Heart right ventricle (tissue), 16 donors: Measurements from ENCODE around the gene ZNF576. TPM values are rescaled to one million over a fixed set of nuclear protein-coding genes. Genes with fewer than 3 reads are reported as not detected.

Source experiments
- ATAC-seq, 8 donors: fragments of 200-7000 bp; cut with Tn5 transposase; one replicate each; pipeline ENCODE4 v1.9.1; 2020; ENCODE audit warnings: mild to moderate bottlenecking in 8 of 8, moderate library complexity in 8 of 8, moderate number of reproducible peaks in 1 of 8
- DNase-seq, 2 donors: peaks; one replicate each; pipeline ENCODE4 v3.0.0-alpha.2; 2020
- H3K27ac ChIP-seq, 10 donors: fragments of 200-600 bp; sonication (generic) in 2 of 10; one replicate each; pipeline versions ENCODE4 v1.5.0 to v1.8.0; 2020 to 2022; ENCODE audit warnings: mild to moderate bottlenecking in 3 of 10
- H3K27me3 ChIP-seq, 7 donors: fragments of 200-600 bp; one replicate each; pipeline ENCODE4 v1.8.0; 2021 to 2022; ENCODE audit warnings: mild to moderate bottlenecking in 2 of 7
- H3K36me3 ChIP-seq, 9 donors: fragments of 200-600 bp; sonication (generic) in 1 of 9; one replicate each; pipeline versions ENCODE4 v1.5.0 to v1.8.0; 2020 to 2022; ENCODE audit warnings: mild to moderate bottlenecking in 2 of 9
- H3K4me1 ChIP-seq, 9 donors: fragments of 200-600 bp; sonication (generic) in 1 of 9; one replicate each; pipeline versions ENCODE4 v1.5.0 to v1.8.0; 2020 to 2022; ENCODE audit warnings: mild to moderate bottlenecking in 4 of 9
- H3K4me3 ChIP-seq, 10 donors: fragments of 200-600 bp; sonication (generic) in 2 of 10; one replicate each; pipeline versions ENCODE4 v1.5.0 to v1.8.0; 2020 to 2022; ENCODE audit warnings: mild to moderate bottlenecking in 7 of 10, moderate library complexity in 2 of 10
- H3K9me3 ChIP-seq, 11 donors: fragments of 200-600 bp in 10 of 11; sonication (generic) in 2 of 11; one replicate each; pipeline versions ENCODE4 v1.5.0 to v1.8.0; 2013 to 2022; ENCODE audit warnings: mild to moderate bottlenecking in 2 of 11, control low read depth in 1 of 11, moderate library complexity in 1 of 11
- CTCF ChIP-seq, 9 donors: fragments of 200-600 bp; sonication (generic) in 2 of 9; IDR thresholded peaks; one replicate each; pipeline versions ENCODE4 v1.5.0 to v1.8.0; 2021 to 2022; ENCODE audit warnings: antibody characterized with exemption in 9 of 9, mild to moderate bottlenecking in 5 of 9, moderate library complexity in 1 of 9
- WGBS, 2 donors: extraction: QIAGEN DNeasy Blood & Tissue Kit; methylation state at CpG; one replicate each; pipeline ENCODE4 v1.1.7; 2013; ENCODE audit warnings: inconsistent platforms in 1 of 2; 5-methylcytosine and 5-hydroxymethylcytosine counted together
- intact Hi-C, 10 donors: fragments of 100-400 bp; cut with DNase I; formaldehyde crosslinking; loops; one replicate each; pipeline versions ENCODE4 v1.11.1 to v1.14.2; 2022
- polyA plus RNA-seq, 2 donors: library from polyadenylated mRNA; stranded (reverse); fragments of 200-250 nt; gene quantifications; one replicate each; pipeline ENCODE4 v1.2.3, GENCODE V29; 2013
- total RNA-seq, 10 donors: library from RNA; stranded (reverse); fragmentation: NEBNext Ultra II Directional in 3 of 10; extraction: Animal tissue kit (Norgen Biotek cat#: 25700) in 3 of 10; gene quantifications; one replicate each; pipeline versions ENCODE4 v1.2.1 to v1.2.4, GENCODE V29; 2021 to 2023
- donor health status: Arrhythmogenic right ventricular cardiomyopathy.
- donor health status: ischemic (EF 13 %, LVEDD 7.1; RV severe dilation, severe dysfunction).
- donor health status: healthy with polysubstance abuse.
- donor health status: DM: no; HTN: yes; CAD: no.
- donor health status: DM: no; HTN: no; CAD: no.
- donor health status: ischemic (EF 25% LVEDD 6.9; RV normal size, moderate dysfunction).
- donor health status: ischemic (EF 25% LVEDD 5.7; RV mildly dilated, moderate dysfunction).
- donor health status: healthy.
- donor health status: DM: yes; HTN: yes; CAD: no.
- donor health status: Ischemic cardiomyopathy.
- donor health status: ischemic (EF 35%, LVEDD 5.7; RV mildly dilated, moderate dysfunction).
- donor health status: nonischemic (EF 11% LVEDD 7.7; RV severe dilation, severe dysfunction).
- donor health status: DM: yes; HTN: yes; CAD: no.
- donor health status: PGD.
- donor health status: ischemic (EF 29% LVEDD 5.4; RV normal size, mild dysfunction).
- donor health status: nonischemic (EF 23%, LVEDD 6.1; RV moderate dilation, normal function).

The ZNF576 gene
- total and polyA plus RNA-seq, 12 donors: 6.7 to 20.9 (median 12.7) TPM

DNA sequence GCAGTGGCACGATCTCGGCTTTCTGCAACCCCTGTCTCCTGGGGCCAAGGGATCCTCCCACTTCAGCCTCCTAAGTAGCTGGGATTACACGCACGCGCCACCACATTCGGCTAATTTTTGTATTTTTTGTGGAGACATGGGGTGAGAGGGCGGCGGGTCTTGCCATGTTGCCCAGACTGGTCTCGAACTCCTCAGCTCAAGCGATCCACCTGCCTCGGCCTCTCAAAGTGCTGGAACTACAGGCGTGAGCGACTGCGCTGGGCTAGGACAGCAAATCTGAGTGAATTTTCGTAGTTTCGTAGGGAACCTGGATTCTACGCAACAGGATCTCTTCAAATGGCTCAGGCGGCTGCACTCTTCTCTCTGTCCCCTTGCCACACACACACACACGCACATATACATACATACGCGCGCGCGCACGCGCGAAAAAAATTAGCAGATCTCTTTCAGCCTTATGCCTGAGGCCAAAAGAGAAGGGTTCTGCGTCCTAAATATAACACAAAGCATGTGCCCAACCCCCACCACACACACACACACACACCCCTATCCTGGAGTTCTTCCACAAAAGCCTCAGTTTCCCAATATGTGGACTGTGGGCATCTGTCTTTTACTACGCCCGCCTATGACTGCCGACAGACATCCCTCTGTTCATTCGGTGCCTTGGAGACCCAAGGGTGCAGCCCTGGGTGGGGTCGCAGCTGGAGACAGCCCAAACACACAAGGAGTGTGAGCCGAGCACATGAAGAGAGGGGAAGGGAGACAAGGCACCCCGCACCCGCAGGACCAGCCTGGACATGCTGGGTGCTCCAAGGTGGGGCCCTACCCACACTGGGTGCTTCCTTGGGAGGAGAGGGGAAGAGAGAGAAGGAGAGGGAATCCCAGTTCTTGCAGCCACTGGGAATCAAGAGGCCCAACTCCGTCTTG, 20.2 kb upstream of the ZNF576 start:
- DNase-seq (no peak), ATAC-seq (peak in 2 of 8 donors; percentile 2 to 6)
- no peaks in the 10 kb centered on the region for H3K9me3 ChIP-seq
- no peak for TF ChIP-seq CTCF (IDR thresholded peaks at IDR 0.05)
- H3K4me3 ChIP-seq: peak overlapping the region in 9 of 10 donors; percentile 56 to 93 (median 77)
- peaks cover 5 to 36% (median 16%) of the 10 kb centered on the region in 9 donors for H3K4me1 ChIP-seq
- peaks cover 0 to 28% (median 0%) of the 10 kb centered on the region in 9 donors for H3K36me3 ChIP-seq
- WGBS, 2 donors: 58 to 68% methylated on average over 37 of the region's 37 CpGs
- H3K27me3 ChIP-seq: no peaks in the 10 kb centered on the region
- H3K27ac ChIP-seq: peak overlapping the region in 6 of 10 donors; percentile 45 to 90 (median 78)
- intact Hi-C loops: loop anchor here in 5 of 10 donors (1.0 to 2.0 kb wide), 2 partner anchors 17 to 20 kb away; partner anchors contain the start of genes IRGQ (in 4 of the 5) and ZNF576 (in 4 of the 5)

DNA sequence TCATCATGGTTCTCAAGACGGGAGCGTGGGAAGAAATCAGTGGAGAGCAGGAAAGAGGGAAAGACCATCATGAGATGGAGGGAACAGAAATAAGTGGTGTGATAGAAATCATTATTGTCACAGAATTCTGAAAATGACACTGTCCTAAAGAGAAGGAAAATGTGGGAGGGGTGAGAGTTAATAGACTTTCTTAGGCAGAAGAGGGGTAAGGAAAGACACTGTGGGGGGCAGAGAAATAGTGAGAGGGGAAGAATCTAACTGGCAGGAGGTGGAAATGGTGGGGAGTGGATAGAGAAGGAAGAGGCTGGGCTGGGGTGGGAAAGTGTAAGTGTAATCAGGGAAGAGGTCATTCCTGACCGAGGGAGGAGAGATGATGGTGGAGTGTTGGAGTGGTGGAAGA, 17.6 kb upstream of the ZNF576 start:
- WGBS, 2 donors: 78 to 87% methylated on average over 3 of the region's 3 CpGs
- no peak overlapping the region for H3K4me3 ChIP-seq
- DNase-seq (no peak), ATAC-seq (no peak)
- H3K4me1 ChIP-seq: peaks cover 5 to 42% (median 21%) of the 10 kb centered on the region in 9 donors
- intact Hi-C loops: no loop called here
- peaks cover 0 to 5% (median 0%) of the 10 kb centered on the region in 9 donors for H3K36me3 ChIP-seq
- H3K9me3 ChIP-seq: no peaks in the 10 kb centered on the region
- no peak overlapping the region for H3K27ac ChIP-seq
- TF ChIP-seq CTCF (IDR thresholded peaks at IDR 0.05): no peak
- no peaks in the 10 kb centered on the region for H3K27me3 ChIP-seq

DNA sequence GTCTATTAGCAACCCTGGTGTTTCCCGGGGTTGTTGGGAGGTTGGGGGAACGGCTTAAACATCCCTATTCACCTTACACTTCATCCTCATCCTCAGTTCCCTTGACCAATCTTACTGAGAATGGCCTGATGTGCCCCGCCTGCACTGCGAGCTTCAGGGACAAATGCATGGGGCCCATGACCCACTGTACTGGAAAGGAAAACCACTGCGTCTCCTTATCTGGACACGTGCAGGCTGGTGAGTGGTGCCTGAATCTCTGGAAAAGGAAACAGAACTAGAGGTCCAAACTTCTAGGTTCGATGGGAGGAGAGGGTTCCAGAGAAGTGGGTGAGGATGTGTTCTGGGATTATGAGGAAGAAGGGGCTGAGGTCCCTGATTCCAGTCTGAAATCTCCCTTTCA, 14.9 kb upstream of the ZNF576 start:
- DNase-seq (no peak), ATAC-seq (no peak)
- intact Hi-C loops: no loop called here
- Histone ChIP-seq H3K27me3 (no peaks in the 10 kb centered on the region), H3K4me3 (peak overlapping the region in 7 of 10 donors; percentile 35 to 65 (median 58)), H3K9me3 (no peaks in the 10 kb centered on the region), H3K36me3 (peaks cover 0 to 17% (median 0%) of the 10 kb centered on the region in 9 donors), H3K27ac (peak overlapping the region in 5 of 10 donors; percentile 41 to 85 (median 74)), H3K4me1 (peaks cover 0 to 29% (median 8%) of the 10 kb centered on the region in 9 donors)
- WGBS, 2 donors: 65 to 66% methylated on average over 7 of the region's 7 CpGs
- TF ChIP-seq CTCF (IDR thresholded peaks at IDR 0.05): no peak

DNA sequence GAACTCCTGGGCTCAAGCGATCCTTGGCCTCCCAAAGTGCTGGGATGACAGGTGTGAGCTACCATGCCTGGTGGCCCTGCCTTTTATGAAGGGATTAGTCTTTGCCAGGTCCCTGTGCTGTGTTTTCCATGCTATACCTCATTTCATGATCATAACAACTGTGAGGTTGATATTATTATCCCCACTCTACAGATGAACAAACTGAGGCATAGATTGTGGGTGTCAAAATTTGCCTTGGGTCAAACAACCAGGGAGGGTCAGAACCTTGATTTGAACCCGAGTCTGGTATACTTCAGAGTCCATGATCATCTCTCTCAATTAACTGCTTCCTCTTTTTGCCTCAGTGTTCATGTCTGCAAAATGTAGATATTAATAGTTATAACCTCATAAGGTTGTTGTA, 13.9 kb upstream of the ZNF576 start:
- Histone ChIP-seq H3K9me3 (no peaks in the 10 kb centered on the region), H3K27me3 (no peaks in the 10 kb centered on the region), H3K4me3 (no peak overlapping the region), H3K27ac (no peak overlapping the region), H3K36me3 (peaks cover 0 to 26% (median 0%) of the 10 kb centered on the region in 9 donors), H3K4me1 (peaks cover 0 to 29% (median 8%) of the 10 kb centered on the region in 9 donors)
- DNase-seq (no peak), ATAC-seq (no peak)
- WGBS, 2 donors: 95 to 98% methylated on average over 2 of the region's 2 CpGs
- intact Hi-C loops: no loop called here
- TF ChIP-seq CTCF (IDR thresholded peaks at IDR 0.05): no peak
